Fibroblast of villous mesenchyme (primary cell): ENCODE data around the gene CLDN22. TPM values are rescaled to one million over a fixed set of nuclear protein-coding genes. Genes with fewer than 3 reads are reported as not detected.
A peak's percentile ranks its signal among the peaks of the same experiment; 100 is the strongest.

Source experiments
- DNase-seq: peaks from one replicate; pipeline ENCODE4 v3.0.0-alpha.2; 2010; ENCODE audit warnings: low read depth
- H3K4me3 ChIP-seq: 2 replicates; pipeline ENCODE4 v1.5.1; 2011; ENCODE audit warnings: low read depth, mild to moderate bottlenecking, low read length
- CTCF ChIP-seq: IDR thresholded peaks from 2 replicates; pipeline ENCODE4 v1.5.1; 2012; ENCODE audit warnings: low read depth, mild to moderate bottlenecking, low read length; ENCODE audit not compliant: insufficient read depth
- total RNA-seq: library from RNA; depleted of rRNA; stranded (reverse); fragments of >200 nt; gene quantifications from 2 replicates; pipeline ENCODE4 v1.2.3, GENCODE V29; 2012

The CLDN22 gene
- total RNA-seq, 1 donor: under 0.01 TPM

- no peak for DNase-seq
- no peak for TF ChIP-seq CTCF
- no peak overlapping the region for H3K4me3 ChIP-seq
These were observed 33.5 kb upstream of the CLDN22 start for GRCh38 chr4:183353557-183353956.

- no peak for TF ChIP-seq CTCF
- no peak for DNase-seq
- no peak overlapping the region for H3K4me3 ChIP-seq
These were observed 32.5 kb upstream of the CLDN22 start for GRCh38 chr4:183352546-183352945.

GRCh38 chr4:183350317-183351071 lies 30.4 kb upstream of the CLDN22 start:
- no peak overlapping the region for H3K4me3 ChIP-seq
- no peak for TF ChIP-seq CTCF
- DNase-seq: no peak

- TF ChIP-seq CTCF: no peak
- H3K4me3 ChIP-seq: no peak overlapping the region
- DNase-seq: no peak
These were observed 29.6 kb upstream of the CLDN22 start for GRCh38 chr4:183349673-183350072.

- DNase-seq: peak; percentile 68
- H3K4me3 ChIP-seq: no peak overlapping the region
- no peak for TF ChIP-seq CTCF
These were observed 28.9 kb upstream of the CLDN22 start for GRCh38 chr4:183348706-183349659.

- no peak for DNase-seq
- TF ChIP-seq CTCF: no peak
- no peak overlapping the region for H3K4me3 ChIP-seq
These were observed 28.1 kb upstream of the CLDN22 start for GRCh38 chr4:183348136-183348535.
